Natural killer cell (primary cell): Measurements from ENCODE around the gene HOXA6. TPM values are rescaled to one million over a fixed set of nuclear protein-coding genes. Genes with fewer than 3 reads are reported as not detected.

Experiments
- ATAC-seq, 3 donors: fragments of 150-1000 bp in 2 of 3; fragments of 200-7000 bp in 1 of 3; cut with Tn5 transposase; 1 replicate in 1 of 3; 2 replicates in 2 of 3; pipeline ENCODE4 v1.10.0; 2021; ENCODE audit warnings: mild to moderate bottlenecking in 2 of 3, moderate library complexity in 2 of 3
- DNase-seq, 2 donors: peaks; one replicate each; pipeline versions ENCODE4 v3.0.0 to v3.0.0-alpha.2; 2013 to 2021; ENCODE audit warnings: mixed read lengths in 1 of 2
- H3K27ac ChIP-seq: one replicate; pipeline ENCODE4 v1.5.1; 2013; ENCODE audit warnings: mild to moderate bottlenecking, low read length
- H3K27me3 ChIP-seq: one replicate; pipeline ENCODE4 v1.6.1; 2013; ENCODE audit warnings: low read length; ENCODE audit not compliant: control insufficient read depth, insufficient read depth
- H3K36me3 ChIP-seq: one replicate; pipeline ENCODE4 v1.6.1; 2013; ENCODE audit warnings: low read length; ENCODE audit not compliant: control insufficient read depth, insufficient read depth
- H3K4me1 ChIP-seq: one replicate; pipeline ENCODE4 v1.6.1; 2013; ENCODE audit warnings: low read length; ENCODE audit not compliant: control insufficient read depth, insufficient read depth
- H3K4me3 ChIP-seq: one replicate; pipeline ENCODE4 v1.5.1; 2013; ENCODE audit warnings: low read length
- H3K9me3 ChIP-seq: one replicate; pipeline ENCODE4 v1.6.1; 2013; ENCODE audit warnings: low read length; ENCODE audit not compliant: control insufficient read depth, insufficient read depth
- H3K27ac Mint-ChIP-seq, 2 donors: one replicate each; pipeline ENCODE4 v1.8.0; 2022; ENCODE audit warnings: mild to moderate bottlenecking in 2 of 2, mixed read lengths in 2 of 2, moderate library complexity in 1 of 2
- H3K27me3 Mint-ChIP-seq, 2 donors: one replicate each; pipeline ENCODE4 v1.8.0; 2022; ENCODE audit warnings: low read depth in 2 of 2, mixed read lengths in 2 of 2
- H3K36me3 Mint-ChIP-seq: one replicate; pipeline ENCODE4 v1.8.0; 2022; ENCODE audit warnings: mixed read lengths
- H3K4me1 Mint-ChIP-seq, 2 donors: one replicate each; pipeline ENCODE4 v1.8.0; 2022; ENCODE audit warnings: mixed read lengths in 2 of 2
- H3K4me3 Mint-ChIP-seq: one replicate; pipeline ENCODE4 v1.8.0; 2022; ENCODE audit warnings: mild to moderate bottlenecking, moderate library complexity, mixed read lengths
- H3K9me3 Mint-ChIP-seq, 2 donors: one replicate each; pipeline ENCODE4 v1.8.0; 2022; ENCODE audit warnings: mixed read lengths in 2 of 2
- CTCF ChIP-seq: fragments of 200-600 bp; IDR thresholded peaks from one replicate; pipeline ENCODE4 v1.8.0; 2022; ENCODE audit warnings: antibody characterized with exemption
- WGBS: methylation state at CpG from one replicate; pipeline ENCODE4 v1.1.7; 2013; ENCODE audit warnings: missing lambda C conversion rate; ENCODE audit not compliant: insufficient coverage; 5-methylcytosine and 5-hydroxymethylcytosine counted together
- intact Hi-C: fragments of 100-400 bp; cut with micrococcal nuclease; formaldehyde crosslinking; loops from one replicate; pipeline ENCODE4 v1.14.2; 2022
- total RNA-seq, 4 donors: library from RNA; stranded (reverse); fragments of 120-200 nt in 1 of 4; gene quantifications; one replicate each; pipeline versions ENCODE4 v1.2.3 to v1.2.4, GENCODE V29; 2013 to 2022

HOXA6 gene
- total RNA-seq, 3 donors from 2014 or later (not counting 1 experiment from before 2014, with no cell fraction given): 0.28 to 0.65 (median 0.43) TPM

GRCh38 chr7:27116962-27117886 lies 30.4 kb downstream of the HOXA6 start:
- WGBS: 91% methylated on average over 12 of the region's 12 CpGs

DNA sequence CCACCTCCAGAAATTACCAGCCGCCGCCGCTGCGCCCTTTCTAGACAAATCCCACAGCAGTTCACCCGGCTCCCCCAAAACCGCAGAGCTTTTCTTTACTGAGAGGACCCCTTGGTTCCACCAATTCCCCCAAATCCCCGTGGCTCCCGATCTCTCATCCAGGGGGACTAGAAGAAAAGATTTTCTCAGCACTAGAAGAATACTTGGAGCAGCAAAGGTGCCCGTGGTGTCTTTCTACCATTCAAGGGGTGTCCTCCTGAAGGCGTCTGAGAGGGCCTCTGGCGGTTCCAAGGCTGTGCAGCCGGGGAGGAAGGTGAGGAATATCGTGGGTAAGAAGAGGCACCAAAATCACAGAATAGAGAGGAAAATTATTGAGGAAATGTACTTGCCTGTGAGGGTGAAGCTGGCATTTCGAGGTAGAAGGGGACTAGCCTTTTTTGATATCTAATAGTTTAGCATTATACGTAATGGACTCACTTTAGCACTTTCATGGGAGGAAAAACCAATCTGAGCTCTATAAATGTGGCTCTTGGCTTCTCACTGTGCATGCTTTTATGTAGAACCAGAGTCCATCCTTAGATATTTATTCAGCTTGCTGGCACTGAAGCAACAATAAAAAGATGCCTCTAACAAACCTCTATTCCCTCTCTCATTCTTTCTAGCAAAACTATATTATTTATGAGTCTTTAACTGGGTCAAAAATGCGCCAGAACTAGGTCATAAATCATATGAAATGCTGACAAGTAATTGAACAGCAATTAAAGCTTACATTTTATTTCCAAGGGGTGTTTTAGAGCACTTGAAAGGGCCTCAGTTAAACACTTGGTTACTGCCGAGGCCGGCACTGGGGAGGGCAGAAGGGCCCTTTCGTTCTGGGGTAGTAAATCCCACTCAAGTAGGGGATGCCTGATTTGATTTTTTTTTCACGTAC lies 31.3 kb downstream of the HOXA6 start:
- H3K4me1 Mint-ChIP-seq: no peaks in the 10 kb centered on the region
- intact Hi-C loops: no loop called here
- H3K27me3 Mint-ChIP-seq: peaks cover 0 to 4% of the 10 kb centered on the region in 2 donors
- H3K27ac Mint-ChIP-seq: no peak overlapping the region
- no peak overlapping the region for H3K27ac ChIP-seq
- no peaks in the 10 kb centered on the region for H3K9me3 Mint-ChIP-seq
- H3K4me3 ChIP-seq: no peak overlapping the region
- no peaks in the 10 kb centered on the region for H3K9me3 ChIP-seq
- no peak overlapping the region for H3K4me3 Mint-ChIP-seq
- H3K36me3 Mint-ChIP-seq: no peaks in the 10 kb centered on the region
- WGBS: 89% methylated on average over 19 of the region's 20 CpGs
- H3K4me1 ChIP-seq: no peaks in the 10 kb centered on the region
- TF ChIP-seq CTCF: no peak
- ATAC-seq: no peak
- no peak for DNase-seq
- H3K27me3 ChIP-seq: no peaks in the 10 kb centered on the region
- no peaks in the 10 kb centered on the region for H3K36me3 ChIP-seq

More at GRCh38 chr7:27116962-27117886, 30.4 kb downstream of the HOXA6 start:
- H3K4me1 ChIP-seq: no peaks in the 10 kb centered on the region
- Mint-ChIP-seq H3K4me3 (no peak overlapping the region), H3K4me1 (no peaks in the 10 kb centered on the region), H3K27me3 (peaks cover 0 to 4% of the 10 kb centered on the region in 2 donors), H3K36me3 (no peaks in the 10 kb centered on the region), H3K27ac (no peak overlapping the region), H3K9me3 (no peaks in the 10 kb centered on the region)
- intact Hi-C loops: no loop called here
- no peak for DNase-seq
- no peak overlapping the region for H3K27ac ChIP-seq
- H3K9me3 ChIP-seq: no peaks in the 10 kb centered on the region
- no peaks in the 10 kb centered on the region for H3K27me3 ChIP-seq
- no peak overlapping the region for H3K4me3 ChIP-seq
- no peak for ATAC-seq
- no peaks in the 10 kb centered on the region for H3K36me3 ChIP-seq
- no peak for TF ChIP-seq CTCF

- H3K9me3 ChIP-seq: no peaks in the 10 kb centered on the region
- Mint-ChIP-seq H3K27me3 (peaks cover 0 to 4% of the 10 kb centered on the region in 2 donors), H3K36me3 (no peaks in the 10 kb centered on the region), H3K27ac (no peak overlapping the region), H3K4me3 (no peak overlapping the region), H3K9me3 (no peaks in the 10 kb centered on the region), H3K4me1 (no peaks in the 10 kb centered on the region)
- ATAC-seq: no peak
- no peaks in the 10 kb centered on the region for H3K27me3 ChIP-seq
- DNase-seq: no peak
- no peaks in the 10 kb centered on the region for H3K36me3 ChIP-seq
- intact Hi-C loops: no loop called here
- no peak overlapping the region for H3K27ac ChIP-seq
- TF ChIP-seq CTCF: no peak
- H3K4me3 ChIP-seq: no peak overlapping the region
- WGBS: 95% methylated on average over 45 of the region's 45 CpGs
- H3K4me1 ChIP-seq: no peaks in the 10 kb centered on the region
Measured at GRCh38 chr7:27115221-27116026, 32.1 kb downstream of the HOXA6 start.
